GM10847 (cell line): Measurements from ENCODE around the gene ST8SIA6.

ENCODE experiments used
- POLR2A ChIP-seq: IDR thresholded peaks from 2 replicates; pipeline ENCODE4 v1.6.1; 2011; ENCODE audit not compliant: insufficient read length; ENCODE audit errors: extremely low read depth

ST8SIA6 gene

DNA sequence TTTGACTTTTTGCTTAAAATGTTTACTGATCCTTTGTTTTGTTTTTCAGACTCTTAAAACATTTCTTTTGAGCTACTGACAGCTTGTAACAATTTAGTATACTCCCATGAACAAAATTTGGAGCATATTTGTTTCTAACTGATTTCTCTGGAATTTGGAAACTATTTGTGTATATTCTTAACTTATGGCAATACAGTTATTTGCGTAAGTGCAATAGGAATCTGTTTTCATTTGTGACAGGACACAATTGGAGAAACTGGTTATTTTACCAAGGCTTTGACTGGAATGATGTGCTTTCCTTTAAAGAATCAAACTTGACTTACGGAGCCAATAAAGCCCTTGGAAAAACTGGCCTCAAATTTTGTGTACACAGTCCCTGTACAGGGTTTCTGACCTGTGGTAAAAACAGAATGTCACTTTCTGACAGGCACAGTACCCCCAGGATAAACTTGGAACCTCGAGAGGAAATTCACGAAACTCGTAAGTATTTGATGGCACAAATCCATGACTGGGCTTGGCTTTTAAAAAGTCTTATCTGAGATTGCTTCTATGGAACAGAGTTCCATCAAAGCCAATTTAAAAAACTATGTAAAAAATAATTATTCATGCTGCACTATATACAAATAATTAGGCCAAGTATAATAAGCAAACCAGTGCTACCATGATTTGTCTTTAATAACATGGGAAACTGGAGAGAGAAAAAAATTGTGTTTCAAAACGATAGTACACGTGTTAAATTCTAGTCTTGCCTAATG is 70.4 kb downstream of the ST8SIA6 start:
- TF ChIP-seq POLR2A: no peak

DNA sequence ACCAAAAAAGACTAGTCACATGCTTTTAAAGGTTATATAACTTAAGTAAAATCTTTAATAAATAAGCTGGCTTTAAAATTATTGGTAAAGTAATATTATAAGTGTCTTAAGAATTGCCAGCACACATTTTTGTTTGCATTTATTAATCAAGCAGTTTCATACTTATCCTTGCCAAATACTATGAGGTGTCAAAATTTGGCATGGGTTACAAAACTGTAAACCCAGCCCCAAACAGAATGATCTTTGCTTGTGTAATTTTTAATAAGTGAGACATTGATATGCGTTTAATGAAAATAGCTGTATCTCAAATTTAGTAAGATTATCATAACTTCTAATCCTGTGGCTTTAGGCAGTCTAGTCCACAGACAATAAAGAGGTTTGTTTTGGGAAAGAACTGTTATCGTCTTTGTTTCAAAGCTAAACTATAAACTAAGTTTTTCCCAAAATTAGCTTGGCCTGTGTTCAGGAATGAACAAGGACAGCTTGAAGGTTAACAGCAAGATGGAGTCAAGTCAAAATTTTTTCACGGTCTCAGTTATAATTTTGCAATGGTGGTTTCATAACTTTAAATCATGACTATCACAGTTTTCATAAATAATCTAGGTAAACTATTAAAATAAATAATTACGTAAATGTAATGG is 72.8 kb downstream of the ST8SIA6 start:
- no peak for TF ChIP-seq POLR2A

DNA sequence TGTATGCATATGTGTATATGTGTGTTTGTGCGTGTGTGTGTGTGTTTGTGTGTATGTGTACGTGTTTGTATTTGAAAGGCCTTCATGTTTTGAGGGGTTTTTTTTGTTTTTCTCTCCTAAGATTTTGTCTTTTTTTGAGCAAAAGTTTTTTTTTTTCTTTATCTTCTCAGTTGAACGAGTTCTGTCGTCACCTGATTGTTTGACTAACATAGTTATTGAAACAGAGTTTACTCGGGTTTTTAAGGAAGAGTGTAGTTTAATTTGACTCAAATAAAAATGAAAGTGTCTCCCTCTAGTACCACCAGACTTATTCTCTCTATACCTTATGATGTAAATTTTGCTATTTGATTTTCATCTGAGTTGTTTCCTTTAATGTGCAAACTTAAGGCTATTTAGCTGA is 73.5 kb downstream of the ST8SIA6 start:
- TF ChIP-seq POLR2A: no peak

DNA sequence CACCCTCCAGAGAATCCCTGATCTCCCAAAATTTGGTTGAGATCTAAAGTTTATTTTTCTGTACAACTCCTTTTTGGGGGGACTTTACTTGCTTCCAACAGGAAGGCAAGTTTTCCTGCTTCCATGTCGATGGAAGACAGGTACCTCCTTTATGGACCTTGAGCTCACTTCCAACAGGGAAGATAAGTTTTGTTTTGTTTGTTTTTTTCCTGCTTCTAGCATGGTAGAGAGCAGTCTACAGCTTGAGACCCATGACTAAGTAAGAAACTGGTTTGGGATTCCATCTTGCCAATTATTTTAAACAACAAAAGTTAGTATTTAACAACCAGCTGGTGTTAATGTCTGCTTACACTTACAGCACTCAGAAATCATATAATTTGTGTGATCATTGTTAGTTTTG is 74.4 kb downstream of the ST8SIA6 start:
- no peak for TF ChIP-seq POLR2A

DNA sequence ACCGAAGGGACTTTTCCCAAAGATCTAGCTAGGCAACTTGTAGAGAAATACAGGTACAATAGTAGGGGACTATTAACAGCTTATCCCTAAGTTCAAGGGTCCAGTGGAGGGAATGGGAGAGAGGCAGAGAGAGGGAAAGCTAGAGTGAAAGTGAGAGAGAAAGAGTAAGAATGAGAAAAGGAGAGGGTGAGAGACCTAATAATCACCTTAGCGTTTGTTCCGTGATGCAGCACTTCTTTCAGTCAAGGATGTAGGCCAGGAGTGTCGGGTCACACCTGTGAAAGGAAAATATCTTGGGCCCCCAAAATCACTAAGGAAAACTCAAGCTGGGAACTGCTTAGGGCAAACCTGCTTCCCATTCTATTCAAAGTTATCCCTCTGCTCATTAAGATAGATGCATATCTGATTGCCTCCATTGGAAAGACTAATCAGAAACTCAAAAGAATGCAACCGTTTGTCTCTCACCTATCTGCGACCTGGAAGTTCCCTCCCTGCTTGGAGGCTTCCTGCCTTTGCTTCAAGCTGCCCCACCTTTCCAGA is 75.2 kb downstream of the ST8SIA6 start:
- no peak for TF ChIP-seq POLR2A

DNA sequence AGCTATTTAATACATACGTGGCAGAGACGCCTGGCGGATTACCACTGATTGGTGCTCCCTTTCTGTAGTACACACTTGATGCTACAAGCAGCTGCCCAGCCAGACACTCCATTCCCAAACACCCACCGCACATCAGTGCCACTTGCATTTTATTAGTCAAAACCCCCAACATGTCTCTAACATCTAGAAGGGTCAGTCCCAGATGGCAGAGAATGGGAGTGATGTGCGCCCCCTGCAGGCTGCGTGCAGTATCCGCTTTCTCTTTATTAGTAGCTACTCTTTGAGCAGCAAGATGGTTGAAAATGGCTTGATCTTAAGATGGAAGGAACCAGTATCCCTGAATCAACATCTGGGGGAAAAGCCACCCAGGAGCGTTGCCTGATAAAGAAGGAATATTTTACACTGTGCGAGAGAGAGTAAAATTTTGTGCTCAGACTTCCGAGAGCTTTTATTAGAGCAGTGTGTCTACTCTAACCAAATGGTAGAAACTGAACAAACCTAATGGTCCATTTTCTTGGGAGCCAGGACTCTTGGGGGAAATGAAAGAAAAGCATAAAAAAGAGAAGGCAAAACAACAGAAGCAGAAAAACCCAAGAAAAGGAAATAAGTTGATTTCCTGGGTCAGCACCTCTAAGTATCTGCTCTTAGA is 78.3 kb downstream of the ST8SIA6 start:
- no peak for TF ChIP-seq POLR2A

DNA sequence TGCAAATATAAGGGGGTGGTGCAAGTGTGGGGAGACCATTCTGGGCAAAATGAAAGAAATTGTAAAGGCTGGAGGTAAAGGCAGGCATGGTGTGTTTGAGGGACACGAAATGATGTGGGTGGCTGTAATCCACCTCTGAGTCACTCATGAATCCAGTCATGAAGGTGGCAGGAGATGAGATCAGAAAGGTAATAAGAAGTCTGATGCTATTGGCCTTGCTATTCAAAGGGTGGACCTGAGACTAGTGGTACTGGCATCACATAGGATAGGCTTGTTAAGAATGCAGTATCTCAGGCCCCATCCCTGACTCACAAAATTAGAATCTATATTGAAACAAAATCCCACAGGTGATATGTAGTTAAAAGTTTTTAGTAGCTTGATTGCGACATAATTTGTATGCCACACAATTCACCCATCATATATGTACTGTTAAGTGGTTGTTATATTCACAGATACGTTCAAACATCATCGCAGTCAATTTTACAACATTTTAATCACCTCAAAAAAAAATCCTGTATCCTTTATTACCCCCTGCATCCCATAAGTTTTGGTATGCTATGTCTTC is 85.6 kb downstream of the ST8SIA6 start:
- no peak for TF ChIP-seq POLR2A

DNA sequence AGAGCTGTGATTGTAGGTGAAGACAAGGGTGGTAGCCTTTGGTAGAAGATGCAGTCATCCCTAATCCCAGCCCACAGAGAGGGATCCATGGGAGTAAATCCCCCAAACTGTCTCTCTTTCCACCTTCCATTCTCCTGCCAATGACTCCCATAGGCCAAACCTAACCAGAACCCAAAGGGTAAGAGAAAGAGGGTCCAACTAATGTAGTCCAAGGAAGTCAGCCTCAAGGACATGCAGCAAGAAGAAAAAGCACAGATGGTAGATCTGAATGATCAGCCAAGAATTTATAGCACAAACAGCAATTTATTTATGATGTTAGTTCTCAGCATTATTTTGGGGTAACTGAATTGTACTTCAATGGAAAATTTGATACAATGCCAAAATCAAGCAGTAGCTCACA is 87.7 kb downstream of the ST8SIA6 start:
- no peak for TF ChIP-seq POLR2A

DNA sequence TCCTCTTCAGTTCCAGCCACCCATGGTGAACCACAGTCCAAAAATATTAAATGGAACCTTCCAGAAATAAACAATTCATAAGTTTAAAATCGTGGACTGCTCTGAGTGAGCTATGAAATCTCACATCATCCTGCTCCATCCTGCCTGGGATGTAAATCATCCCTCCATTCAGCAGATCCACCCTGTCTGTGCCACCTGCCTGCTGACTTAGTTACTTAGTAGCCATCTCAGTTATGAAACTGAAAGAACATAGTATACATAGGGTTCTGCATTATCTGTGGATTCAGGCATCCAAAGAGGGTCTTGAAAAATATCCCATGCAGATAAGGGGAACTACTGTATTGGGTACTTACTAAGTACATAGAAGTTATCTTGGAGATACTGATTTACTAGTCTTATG is 89.0 kb downstream of the ST8SIA6 start:
- TF ChIP-seq POLR2A: no peak

DNA sequence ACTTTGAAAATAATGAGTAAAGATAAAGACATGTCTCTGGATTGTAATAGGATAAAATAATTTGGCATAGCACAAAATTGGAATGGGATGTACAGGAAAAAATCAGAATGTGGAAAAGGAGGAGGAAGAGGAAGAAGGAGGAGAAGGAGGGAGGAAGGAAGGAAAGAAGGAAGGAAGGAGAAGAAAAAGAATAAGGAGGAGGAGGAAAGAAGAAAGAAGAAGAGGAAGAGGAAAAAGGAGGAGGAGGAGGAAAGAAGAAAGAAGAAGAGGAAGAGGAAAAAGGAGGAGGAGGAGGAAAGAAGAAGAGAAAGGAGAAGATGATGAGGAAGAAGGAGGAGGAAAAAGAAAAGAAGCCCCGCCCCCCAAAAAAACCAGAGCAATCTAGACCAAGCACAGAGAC is 95.9 kb downstream of the ST8SIA6 start:
- TF ChIP-seq POLR2A: no peak

DNA sequence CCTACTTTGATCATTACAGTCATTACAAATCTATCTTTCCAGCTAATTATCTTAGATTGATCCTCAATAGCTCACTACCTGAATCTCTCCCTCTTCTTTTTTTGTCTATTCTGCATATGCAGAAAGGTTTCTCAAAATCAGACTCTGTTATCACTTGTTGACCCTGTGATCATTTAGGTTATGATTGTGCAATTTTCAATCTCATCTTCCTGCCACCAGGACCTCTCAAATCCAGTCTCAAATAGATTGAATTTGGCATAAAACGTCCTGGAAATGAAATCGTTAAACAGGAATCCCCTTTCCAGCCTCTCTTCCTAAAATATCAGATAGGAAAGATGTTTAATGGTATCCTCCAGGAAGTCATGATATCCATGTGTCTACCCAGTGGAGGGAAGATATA is 96.6 kb downstream of the ST8SIA6 start:
- TF ChIP-seq POLR2A: no peak

DNA sequence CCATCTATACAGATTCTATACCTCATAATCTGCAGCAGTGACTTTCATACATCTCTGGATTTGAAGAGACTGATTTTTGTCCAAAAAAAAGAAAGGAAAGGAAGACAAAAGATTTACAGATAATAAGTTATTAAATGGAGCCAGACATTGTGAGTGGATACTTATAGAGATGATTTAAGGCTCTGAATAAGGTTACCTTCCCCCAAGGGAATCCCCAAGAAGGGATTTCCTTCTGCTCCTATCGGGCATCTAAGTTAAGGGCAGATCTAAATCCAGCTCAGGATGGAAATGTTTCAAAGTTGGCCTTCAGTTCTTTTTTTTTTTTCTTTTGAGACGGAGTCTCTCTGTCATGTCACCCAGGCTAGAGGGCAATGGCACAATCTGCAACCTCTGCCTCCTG is 97.6 kb downstream of the ST8SIA6 start:
- no peak for TF ChIP-seq POLR2A

DNA sequence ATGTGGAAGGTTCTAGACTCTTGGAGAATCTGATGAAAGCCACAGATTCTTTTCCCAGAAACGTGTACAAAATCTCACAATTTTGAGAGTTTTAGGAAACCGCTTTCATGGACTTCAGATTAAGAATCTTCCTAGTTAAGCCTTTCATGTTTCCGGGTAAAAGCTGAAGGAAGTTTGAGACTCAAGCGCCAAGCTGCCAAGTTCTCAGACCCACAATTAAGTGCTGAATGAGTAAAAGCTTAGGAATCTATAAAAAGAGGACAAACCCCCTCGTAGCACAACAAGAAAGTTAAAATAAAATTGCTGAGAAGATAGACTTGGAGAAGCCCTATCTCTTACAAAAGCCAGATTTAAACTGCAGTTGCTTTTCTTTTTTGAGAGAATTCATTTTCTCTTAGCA is 99.6 kb downstream of the ST8SIA6 start:
- no peak for TF ChIP-seq POLR2A

DNA sequence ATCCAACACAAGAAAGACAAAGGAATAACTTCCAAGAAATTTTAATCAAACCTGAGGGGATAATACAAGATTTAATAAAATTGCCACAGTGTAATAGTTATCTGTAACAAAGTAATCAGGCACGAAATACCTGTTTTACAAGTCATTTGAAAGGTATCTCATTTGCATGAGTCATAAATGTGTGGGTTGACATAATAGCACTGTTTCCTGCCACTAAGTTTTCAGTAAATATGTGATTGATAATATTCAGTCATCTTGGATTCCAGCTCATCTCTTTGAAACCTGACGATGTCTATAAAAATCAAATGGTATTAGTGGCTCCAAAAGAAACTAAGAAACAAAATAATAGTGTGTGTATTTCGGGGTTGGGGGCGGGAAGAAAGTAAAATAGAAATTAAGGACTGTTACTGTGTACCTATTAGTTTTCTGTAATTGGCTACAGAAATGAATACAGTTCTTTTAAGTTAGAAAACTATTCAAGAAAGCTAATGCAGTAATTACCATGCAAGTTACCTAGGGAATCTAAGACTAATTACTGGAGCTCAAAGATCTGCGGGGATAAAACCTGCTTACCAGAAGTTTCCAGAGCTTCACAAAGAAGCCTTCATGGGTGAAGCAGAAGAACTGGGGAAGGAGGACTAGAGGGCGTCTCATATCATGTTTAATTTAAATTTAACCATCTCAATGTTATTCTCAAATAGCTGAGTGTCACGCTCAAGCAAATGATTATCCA is 100.7 kb downstream of the ST8SIA6 start:
- TF ChIP-seq POLR2A: no peak

DNA sequence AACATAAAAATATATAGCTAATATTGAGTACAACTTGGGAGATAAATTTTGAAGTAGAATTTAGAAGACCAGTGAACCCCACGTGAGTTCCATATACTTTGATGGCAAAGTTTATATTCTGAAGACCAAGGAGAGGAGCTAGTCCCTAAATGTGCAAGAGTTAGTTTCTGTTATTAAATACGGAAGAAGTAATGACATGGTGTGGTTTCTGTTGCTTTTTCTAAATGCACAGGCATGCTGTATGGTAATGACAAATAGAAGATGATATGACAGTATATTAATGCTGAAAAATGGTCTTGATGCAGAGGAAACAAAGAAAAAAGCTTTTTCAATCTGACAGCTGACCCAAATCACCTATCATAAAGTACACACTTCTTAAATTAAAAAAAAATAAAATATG is 101.8 kb downstream of the ST8SIA6 start:
- no peak for TF ChIP-seq POLR2A

DNA sequence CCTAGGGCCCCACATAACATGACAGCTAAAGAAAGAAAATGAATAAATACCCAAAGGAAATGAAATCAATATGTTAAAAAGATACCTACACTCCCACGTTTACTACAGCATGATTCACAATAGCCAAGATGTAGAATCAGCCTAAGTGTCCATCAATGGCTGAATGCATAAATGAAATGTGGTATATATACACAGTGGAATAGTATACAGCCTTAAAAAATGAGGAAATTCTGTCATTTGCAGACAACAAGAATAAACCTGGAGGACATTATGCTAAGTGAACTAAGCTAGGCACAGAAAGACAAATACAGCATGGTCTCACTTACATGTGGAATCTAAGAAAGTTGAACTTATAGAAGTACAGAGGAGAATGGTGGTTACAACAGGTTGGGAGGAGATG is 102.9 kb downstream of the ST8SIA6 start:
- no peak for TF ChIP-seq POLR2A

DNA sequence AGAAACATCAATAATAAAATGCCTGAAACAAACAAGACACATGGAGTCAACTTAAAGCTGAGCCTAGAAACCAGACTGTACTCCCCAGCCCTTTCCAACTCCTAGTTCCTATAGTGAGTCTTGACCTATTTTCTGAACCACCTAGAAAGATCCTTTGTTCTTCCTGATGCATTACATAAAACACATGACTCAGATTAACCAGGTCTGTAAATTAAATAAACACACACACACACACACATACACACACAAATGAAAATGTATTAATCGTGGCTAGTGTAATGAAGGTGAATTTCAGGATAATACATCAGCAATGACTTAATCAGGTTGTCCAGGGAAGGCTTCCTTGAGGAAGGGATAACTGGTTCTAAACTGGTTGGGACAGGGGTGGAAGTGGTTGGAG is 104.7 kb downstream of the ST8SIA6 start:
- no peak for TF ChIP-seq POLR2A
